Type B pancreatic cell (in vitro differentiated cells): Measurements from ENCODE around the gene TRAF1. TPM values are rescaled to one million over a fixed set of nuclear protein-coding genes. Genes with fewer than 3 reads are reported as not detected.
A peak's percentile ranks its signal among the peaks of the same experiment; 100 is the strongest.

Experiments used
- DNase-seq: peaks from one replicate; pipeline ENCODE4 v3.0.0; 2021; ENCODE audit warnings: mixed read lengths; ENCODE audit not compliant: unreplicated experiment; ENCODE audit errors: extremely low spot score
- H3K27ac Mint-ChIP-seq: 2 replicates; pipeline ENCODE4 v1.8.0; 2021; ENCODE audit warnings: mild to moderate bottlenecking, mixed read lengths
- H3K27me3 Mint-ChIP-seq: 2 replicates; pipeline ENCODE4 v1.8.0; 2021; ENCODE audit warnings: mixed read lengths
- H3K36me3 Mint-ChIP-seq: 2 replicates; pipeline ENCODE4 v1.8.0; 2021; ENCODE audit warnings: mixed read lengths
- H3K4me1 Mint-ChIP-seq: one replicate; pipeline ENCODE4 v1.8.0; 2021; ENCODE audit warnings: mixed read lengths; ENCODE audit not compliant: unreplicated experiment
- H3K4me3 Mint-ChIP-seq: 2 replicates; pipeline ENCODE4 v1.8.0; 2021; ENCODE audit warnings: mild to moderate bottlenecking, mixed read lengths
- H3K9me3 Mint-ChIP-seq: 2 replicates; pipeline ENCODE4 v1.8.0; 2021; ENCODE audit warnings: mixed read lengths
- total RNA-seq: library from RNA; stranded (reverse); gene quantifications from 2 replicates; pipeline ENCODE4 v1.2.1, GENCODE V29; 2021; ENCODE audit warnings: low replicate concordance
- TF ChIP-seq, protein P1 (sequence below): fragments of 200-600 bp; sonication (generic); conservative IDR thresholded peaks from 2 replicates; pipeline ENCODE4 v1.5.0; 2021; ENCODE audit warnings: antibody characterized with exemption, mild to moderate bottlenecking

The TRAF1 gene
- total RNA-seq, 1 donor from 2014 or later = 3.1 TPM

DNA sequence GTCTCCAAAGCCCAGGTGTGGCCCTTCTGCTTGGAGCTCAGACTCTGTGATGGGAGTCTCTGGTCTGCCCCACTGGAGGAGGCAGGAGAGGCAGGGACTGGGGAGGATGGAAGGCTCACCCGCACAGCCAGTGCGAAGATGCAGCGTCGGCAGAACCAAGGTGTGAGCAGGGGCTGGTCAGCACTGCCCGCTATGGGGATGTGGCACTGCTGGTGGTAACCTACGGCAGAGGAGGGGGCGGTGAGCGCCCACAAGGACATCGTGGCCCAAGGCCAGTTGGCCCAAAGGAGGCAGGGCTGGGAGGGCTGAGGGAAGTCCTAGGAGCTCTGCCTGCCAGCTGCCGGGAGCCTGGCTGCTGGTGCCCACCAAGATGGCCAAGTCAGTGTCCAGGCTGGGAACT lies 56.9 kb downstream of the TRAF1 start:
- H3K27me3 Mint-ChIP-seq = no peaks in the 10 kb centered on the region
- no peaks in the 10 kb centered on the region for H3K9me3 Mint-ChIP-seq
- no peak for DNase-seq
- H3K36me3 Mint-ChIP-seq = peaks cover 8% of the 10 kb centered on the region
- H3K27ac Mint-ChIP-seq = no peak overlapping the region
- peaks cover 15% of the 10 kb centered on the region for H3K4me1 Mint-ChIP-seq
- H3K4me3 Mint-ChIP-seq = no peak overlapping the region
- TF ChIP-seq, protein P1, sequence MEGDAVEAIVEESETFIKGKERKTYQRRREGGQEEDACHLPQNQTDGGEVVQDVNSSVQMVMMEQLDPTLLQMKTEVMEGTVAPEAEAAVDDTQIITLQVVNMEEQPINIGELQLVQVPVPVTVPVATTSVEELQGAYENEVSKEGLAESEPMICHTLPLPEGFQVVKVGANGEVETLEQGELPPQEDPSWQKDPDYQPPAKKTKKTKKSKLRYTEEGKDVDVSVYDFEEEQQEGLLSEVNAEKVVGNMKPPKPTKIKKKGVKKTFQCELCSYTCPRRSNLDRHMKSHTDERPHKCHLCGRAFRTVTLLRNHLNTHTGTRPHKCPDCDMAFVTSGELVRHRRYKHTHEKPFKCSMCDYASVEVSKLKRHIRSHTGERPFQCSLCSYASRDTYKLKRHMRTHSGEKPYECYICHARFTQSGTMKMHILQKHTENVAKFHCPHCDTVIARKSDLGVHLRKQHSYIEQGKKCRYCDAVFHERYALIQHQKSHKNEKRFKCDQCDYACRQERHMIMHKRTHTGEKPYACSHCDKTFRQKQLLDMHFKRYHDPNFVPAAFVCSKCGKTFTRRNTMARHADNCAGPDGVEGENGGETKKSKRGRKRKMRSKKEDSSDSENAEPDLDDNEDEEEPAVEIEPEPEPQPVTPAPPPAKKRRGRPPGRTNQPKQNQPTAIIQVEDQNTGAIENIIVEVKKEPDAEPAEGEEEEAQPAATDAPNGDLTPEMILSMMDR = no peak

DNA sequence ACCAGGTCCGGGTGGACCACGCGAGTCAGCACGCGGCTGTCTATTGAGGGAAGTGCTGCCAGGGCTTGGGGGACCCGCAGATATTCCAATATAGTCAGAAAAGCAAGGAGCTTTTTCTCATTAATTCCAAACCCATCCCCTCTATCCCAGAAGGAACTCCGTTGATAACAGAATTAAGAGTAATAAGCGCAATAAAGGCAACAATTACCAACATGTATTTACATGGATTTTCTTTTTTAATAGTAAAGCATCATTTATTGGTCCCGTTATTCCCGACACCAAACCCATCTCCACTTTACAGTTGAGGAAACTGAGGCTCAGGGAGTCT lies 57.3 kb downstream of the TRAF1 start:
- Mint-ChIP-seq H3K36me3 (peaks cover 8% of the 10 kb centered on the region), H3K27ac (peak overlapping the region; percentile 89), H3K27me3 (no peaks in the 10 kb centered on the region), H3K4me1 (peaks cover 15% of the 10 kb centered on the region), H3K4me3 (peak overlapping the region; percentile 89), H3K9me3 (no peaks in the 10 kb centered on the region)
- no peak for DNase-seq
- TF ChIP-seq, protein P1 = no peak

DNA sequence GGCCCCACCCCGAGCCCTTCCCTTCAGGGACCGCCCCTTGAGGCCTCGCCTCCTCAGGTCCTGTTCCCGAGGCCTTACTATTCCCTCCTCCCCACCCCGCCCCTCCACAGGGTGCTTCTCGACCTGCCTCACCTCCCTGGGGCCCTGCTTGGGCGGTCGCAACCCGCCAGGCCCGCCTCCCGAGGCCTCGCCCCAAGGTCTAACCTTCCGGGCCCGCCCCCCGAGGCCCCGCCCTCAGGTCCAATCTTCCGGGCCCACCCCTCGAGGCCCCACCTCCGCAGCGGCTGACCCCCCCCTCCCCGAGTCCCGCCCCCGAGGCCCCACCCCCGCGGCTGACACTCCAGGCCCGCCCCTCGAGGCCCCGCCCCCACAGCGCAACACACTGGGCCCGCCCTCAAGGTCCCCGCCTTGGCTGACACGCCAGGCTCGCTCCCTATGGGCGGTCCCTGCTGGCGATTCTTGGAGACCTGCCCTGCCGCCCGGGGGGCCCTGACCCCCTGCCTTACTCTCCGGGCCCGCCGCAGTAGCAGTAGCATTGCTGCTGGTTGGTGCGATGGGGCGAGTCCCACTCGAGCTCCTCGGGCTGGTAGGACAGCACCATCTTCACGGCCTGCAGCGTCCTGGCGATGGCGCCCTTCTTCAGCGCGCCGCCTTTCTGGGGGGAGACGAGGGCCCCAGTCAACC lies 57.8 kb downstream of the TRAF1 start:
- H3K4me1 Mint-ChIP-seq = peaks cover 15% of the 10 kb centered on the region
- peak overlapping the region; percentile 89 for H3K4me3 Mint-ChIP-seq
- peak; percentile 93 for DNase-seq
- no peaks in the 10 kb centered on the region for H3K9me3 Mint-ChIP-seq
- TF ChIP-seq, protein P1 = peak; percentile 34
- H3K27me3 Mint-ChIP-seq = no peaks in the 10 kb centered on the region
- peak overlapping the region; percentile 89 for H3K27ac Mint-ChIP-seq
- peaks cover 7% of the 10 kb centered on the region for H3K36me3 Mint-ChIP-seq

DNA sequence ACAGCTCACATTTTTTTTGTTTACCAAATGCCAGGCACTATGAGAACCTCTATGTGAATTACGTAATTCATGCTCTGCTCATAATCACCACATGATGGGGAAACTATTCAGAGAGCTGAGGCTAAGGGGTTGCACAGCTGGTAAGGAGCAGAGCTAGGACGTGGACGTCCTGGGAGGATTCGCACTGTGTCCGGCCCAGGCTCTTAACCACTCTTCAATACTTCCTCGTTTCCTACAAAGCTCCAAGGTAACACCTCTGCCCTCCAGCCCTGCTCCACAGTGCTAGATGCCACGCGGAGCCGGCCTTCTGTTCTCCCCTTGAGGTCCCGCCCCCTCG lies 58.3 kb downstream of the TRAF1 start:
- H3K27me3 Mint-ChIP-seq = no peaks in the 10 kb centered on the region
- peaks cover 4% of the 10 kb centered on the region for H3K36me3 Mint-ChIP-seq
- H3K4me3 Mint-ChIP-seq = peak overlapping the region; percentile 70
- H3K27ac Mint-ChIP-seq = peak overlapping the region; percentile 40
- peaks cover 10% of the 10 kb centered on the region for H3K4me1 Mint-ChIP-seq
- no peak for DNase-seq
- no peaks in the 10 kb centered on the region for H3K9me3 Mint-ChIP-seq
- TF ChIP-seq, protein P1 = no peak

DNA sequence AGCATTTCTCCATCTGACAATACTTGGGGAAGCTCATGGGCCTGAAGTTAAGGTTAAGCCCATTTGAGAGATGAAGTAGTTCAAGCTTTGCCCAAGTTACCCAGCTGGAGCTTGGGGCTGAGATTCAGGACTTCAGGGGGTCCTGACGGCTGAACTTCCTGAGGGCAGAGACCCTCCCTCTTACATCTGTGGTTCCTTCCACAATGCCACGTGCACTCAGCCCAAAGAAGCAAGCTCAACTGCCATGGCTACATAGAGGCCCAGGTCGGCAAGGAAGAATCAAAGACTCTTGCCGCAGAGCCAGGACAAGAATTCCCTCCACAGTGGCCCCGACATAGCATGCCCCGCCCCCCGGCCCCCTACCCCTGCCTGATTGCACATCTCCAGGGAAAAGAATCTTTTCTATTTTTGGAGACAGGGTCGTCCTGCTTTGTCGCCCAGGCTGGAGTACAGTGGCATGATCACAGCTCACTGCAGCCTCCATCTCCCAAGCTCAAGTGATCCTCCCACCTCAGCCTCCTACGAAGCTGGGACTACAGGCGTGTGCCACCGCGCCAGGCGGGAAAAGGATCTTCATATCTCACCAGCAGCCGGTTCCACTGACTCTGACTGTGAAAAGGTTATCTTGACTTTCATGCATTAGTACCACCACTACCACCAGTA lies 58.8 kb downstream of the TRAF1 start:
- Mint-ChIP-seq H3K27ac (peak overlapping the region; percentile 40), H3K36me3 (peaks cover 9% of the 10 kb centered on the region), H3K27me3 (no peaks in the 10 kb centered on the region), H3K4me3 (peak overlapping the region; percentile 70), H3K9me3 (no peaks in the 10 kb centered on the region), H3K4me1 (peaks cover 10% of the 10 kb centered on the region)
- TF ChIP-seq, protein P1 = no peak
- no peak for DNase-seq
